HFF-Myc (cell line): ENCODE results near the gene NCKAP5.

Experiments used
- DNase-seq: peaks from one replicate; pipeline ENCODE4 v3.0.0-alpha.2; 2011; ENCODE audit warnings: low read depth; ENCODE audit errors: extremely low read depth
- H3K4me3 ChIP-seq: replicated peaks from 2 replicates; pipeline ENCODE4 v1.5.1; 2011; ENCODE audit warnings: low read depth, mild to moderate bottlenecking, control low read depth, low read length
- CTCF ChIP-seq: IDR thresholded peaks from 2 replicates; pipeline ENCODE4 v1.5.1; 2012; ENCODE audit warnings: mild to moderate bottlenecking, low read depth, low read length, control low read depth; ENCODE audit errors: missing control alignments

The NCKAP5 gene

GRCh38 chr2:133138693-133139092 is 429.6 kb downstream of the NCKAP5 start:
- no peak for TF ChIP-seq CTCF
- no peak for DNase-seq
- no peak overlapping the region for H3K4me3 ChIP-seq

GRCh38 chr2:133135035-133135654 is 433.1 kb downstream of the NCKAP5 start:
- no peak for DNase-seq
- H3K4me3 ChIP-seq = no peak overlapping the region
- no peak for TF ChIP-seq CTCF

GRCh38 chr2:133130548-133131246 is 437.6 kb downstream of the NCKAP5 start:
- TF ChIP-seq CTCF = no peak
- no peak for DNase-seq
- no peak overlapping the region for H3K4me3 ChIP-seq

- H3K4me3 ChIP-seq = no peak overlapping the region
- DNase-seq = no peak
- TF ChIP-seq CTCF = no peak
These were observed 443.8 kb downstream of the NCKAP5 start for GRCh38 chr2:133124446-133124845.

- TF ChIP-seq CTCF = no peak
- H3K4me3 ChIP-seq = no peak overlapping the region
- DNase-seq = no peak
These were observed 444.4 kb downstream of the NCKAP5 start for GRCh38 chr2:133123904-133124303.

GRCh38 chr2:133123393-133123792 is 444.9 kb downstream of the NCKAP5 start:
- no peak overlapping the region for H3K4me3 ChIP-seq
- TF ChIP-seq CTCF = no peak
- no peak for DNase-seq
